ENCODE data around the gene RXFP4. TPM values are rescaled to one million over a fixed set of nuclear protein-coding genes. Genes with fewer than 3 reads are reported as not detected.

The RXFP4 gene
- total and polyA plus RNA-seq, 2 of the 13 experiments (the other 11 are each of a cell fraction or from before 2014, with no cell fraction given) = 0.38 to 1.4 TPM

DNA sequence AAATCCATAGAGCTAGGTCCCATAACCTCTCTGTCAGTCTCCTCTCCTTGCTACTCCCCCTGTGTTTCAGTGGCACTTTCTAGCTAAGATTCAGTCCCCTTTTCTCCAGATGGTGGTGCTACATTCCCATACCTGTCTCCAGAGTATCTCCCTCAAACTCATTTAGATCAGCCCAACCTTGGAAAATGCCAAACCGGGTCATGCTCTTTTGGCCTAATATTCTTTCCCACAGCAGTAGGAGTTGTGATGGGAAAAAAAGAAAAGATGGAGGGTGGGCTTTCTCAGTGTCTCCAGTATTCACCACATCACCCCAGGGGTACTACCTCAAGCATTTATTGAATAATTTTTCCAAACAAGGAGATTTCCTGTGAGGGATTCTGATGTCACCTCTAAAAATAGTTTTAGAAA, 3.2 kb upstream of the RXFP4 start (continued):
- TF ChIP-seq KLF16 (CRISPR knock-in tag; IDR thresholded peaks at IDR 0.05) (peak in 1 of 2 experiments; percentile 20; a peak in 1 of 4 replicates), JDP2 (CRISPR knock-in tag; IDR thresholded peaks at IDR 0.05; ENCODE audit: borderline replicate concordance) (no peak), RXRA (CRISPR knock-in tag; IDR thresholded peaks at IDR 0.05) (no peak), TSC22D2 (CRISPR knock-in tag; IDR thresholded peaks at IDR 0.05; ENCODE audit: borderline replicate concordance) (no peak), RAD21 (CRISPR knock-in tag; IDR thresholded peaks at IDR 0.05) (peak; percentile 87), ZNF121 (CRISPR knock-in tag; IDR thresholded peaks at IDR 0.05) (peak; percentile 72; the same call in 1 of the 2 replicates), ZNF550 (CRISPR knock-in tag; IDR thresholded peaks at IDR 0.05; ENCODE audit: borderline replicate concordance) (no peak), ZNF557 (CRISPR knock-in tag; IDR thresholded peaks at IDR 0.05) (no peak), BCL6 (CRISPR knock-in tag; IDR thresholded peaks at IDR 0.05) (no peak), TGIF2 (CRISPR knock-in tag; IDR thresholded peaks at IDR 0.05) (no peak), NR2F6 (IDR thresholded peaks at IDR 0.05) (no peak), NR2F6 (CRISPR knock-in tag; IDR thresholded peaks at IDR 0.05) (peak; percentile 30; the same call in 1 of the 2 replicates), FIP1L1 (IDR thresholded peaks at IDR 0.05; ENCODE audit: borderline replicate concordance, insufficient read depth, low read depth, low read length) (no peak), IKZF1 (IDR thresholded peaks at IDR 0.05) (no peak), ZNF792 (CRISPR knock-in tag; IDR thresholded peaks at IDR 0.05) (no peak)
- TF ChIP-seq, protein P1, sequence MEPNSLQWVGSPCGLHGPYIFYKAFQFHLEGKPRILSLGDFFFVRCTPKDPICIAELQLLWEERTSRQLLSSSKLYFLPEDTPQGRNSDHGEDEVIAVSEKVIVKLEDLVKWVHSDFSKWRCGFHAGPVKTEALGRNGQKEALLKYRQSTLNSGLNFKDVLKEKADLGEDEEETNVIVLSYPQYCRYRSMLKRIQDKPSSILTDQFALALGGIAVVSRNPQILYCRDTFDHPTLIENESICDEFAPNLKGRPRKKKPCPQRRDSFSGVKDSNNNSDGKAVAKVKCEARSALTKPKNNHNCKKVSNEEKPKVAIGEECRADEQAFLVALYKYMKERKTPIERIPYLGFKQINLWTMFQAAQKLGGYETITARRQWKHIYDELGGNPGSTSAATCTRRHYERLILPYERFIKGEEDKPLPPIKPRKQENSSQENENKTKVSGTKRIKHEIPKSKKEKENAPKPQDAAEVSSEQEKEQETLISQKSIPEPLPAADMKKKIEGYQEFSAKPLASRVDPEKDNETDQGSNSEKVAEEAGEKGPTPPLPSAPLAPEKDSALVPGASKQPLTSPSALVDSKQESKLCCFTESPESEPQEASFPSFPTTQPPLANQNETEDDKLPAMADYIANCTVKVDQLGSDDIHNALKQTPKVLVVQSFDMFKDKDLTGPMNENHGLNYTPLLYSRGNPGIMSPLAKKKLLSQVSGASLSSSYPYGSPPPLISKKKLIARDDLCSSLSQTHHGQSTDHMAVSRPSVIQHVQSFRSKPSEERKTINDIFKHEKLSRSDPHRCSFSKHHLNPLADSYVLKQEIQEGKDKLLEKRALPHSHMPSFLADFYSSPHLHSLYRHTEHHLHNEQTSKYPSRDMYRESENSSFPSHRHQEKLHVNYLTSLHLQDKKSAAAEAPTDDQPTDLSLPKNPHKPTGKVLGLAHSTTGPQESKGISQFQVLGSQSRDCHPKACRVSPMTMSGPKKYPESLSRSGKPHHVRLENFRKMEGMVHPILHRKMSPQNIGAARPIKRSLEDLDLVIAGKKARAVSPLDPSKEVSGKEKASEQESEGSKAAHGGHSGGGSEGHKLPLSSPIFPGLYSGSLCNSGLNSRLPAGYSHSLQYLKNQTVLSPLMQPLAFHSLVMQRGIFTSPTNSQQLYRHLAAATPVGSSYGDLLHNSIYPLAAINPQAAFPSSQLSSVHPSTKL (CRISPR knock-in tag; IDR thresholded peaks at IDR 0.05) = peak; percentile 27; the same call in 1 of the 2 replicates
- TF ChIP-seq, protein P2, sequence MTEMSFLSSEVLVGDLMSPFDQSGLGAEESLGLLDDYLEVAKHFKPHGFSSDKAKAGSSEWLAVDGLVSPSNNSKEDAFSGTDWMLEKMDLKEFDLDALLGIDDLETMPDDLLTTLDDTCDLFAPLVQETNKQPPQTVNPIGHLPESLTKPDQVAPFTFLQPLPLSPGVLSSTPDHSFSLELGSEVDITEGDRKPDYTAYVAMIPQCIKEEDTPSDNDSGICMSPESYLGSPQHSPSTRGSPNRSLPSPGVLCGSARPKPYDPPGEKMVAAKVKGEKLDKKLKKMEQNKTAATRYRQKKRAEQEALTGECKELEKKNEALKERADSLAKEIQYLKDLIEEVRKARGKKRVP (CRISPR knock-in tag; IDR thresholded peaks at IDR 0.05) = no peak
- TF ChIP-seq, protein P3, sequence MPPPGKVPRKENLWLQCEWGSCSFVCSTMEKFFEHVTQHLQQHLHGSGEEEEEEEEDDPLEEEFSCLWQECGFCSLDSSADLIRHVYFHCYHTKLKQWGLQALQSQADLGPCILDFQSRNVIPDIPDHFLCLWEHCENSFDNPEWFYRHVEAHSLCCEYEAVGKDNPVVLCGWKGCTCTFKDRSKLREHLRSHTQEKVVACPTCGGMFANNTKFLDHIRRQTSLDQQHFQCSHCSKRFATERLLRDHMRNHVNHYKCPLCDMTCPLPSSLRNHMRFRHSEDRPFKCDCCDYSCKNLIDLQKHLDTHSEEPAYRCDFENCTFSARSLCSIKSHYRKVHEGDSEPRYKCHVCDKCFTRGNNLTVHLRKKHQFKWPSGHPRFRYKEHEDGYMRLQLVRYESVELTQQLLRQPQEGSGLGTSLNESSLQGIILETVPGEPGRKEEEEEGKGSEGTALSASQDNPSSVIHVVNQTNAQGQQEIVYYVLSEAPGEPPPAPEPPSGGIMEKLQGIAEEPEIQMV (CRISPR knock-in tag; IDR thresholded peaks at IDR 0.05; ENCODE audit: low read depth) = no peak
- TF ChIP-seq, protein P4, sequence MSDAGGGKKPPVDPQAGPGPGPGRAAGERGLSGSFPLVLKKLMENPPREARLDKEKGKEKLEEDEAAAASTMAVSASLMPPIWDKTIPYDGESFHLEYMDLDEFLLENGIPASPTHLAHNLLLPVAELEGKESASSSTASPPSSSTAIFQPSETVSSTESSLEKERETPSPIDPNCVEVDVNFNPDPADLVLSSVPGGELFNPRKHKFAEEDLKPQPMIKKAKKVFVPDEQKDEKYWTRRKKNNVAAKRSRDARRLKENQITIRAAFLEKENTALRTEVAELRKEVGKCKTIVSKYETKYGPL (CRISPR knock-in tag; IDR thresholded peaks at IDR 0.05) = no peak
- TF ChIP-seq, protein P5, sequence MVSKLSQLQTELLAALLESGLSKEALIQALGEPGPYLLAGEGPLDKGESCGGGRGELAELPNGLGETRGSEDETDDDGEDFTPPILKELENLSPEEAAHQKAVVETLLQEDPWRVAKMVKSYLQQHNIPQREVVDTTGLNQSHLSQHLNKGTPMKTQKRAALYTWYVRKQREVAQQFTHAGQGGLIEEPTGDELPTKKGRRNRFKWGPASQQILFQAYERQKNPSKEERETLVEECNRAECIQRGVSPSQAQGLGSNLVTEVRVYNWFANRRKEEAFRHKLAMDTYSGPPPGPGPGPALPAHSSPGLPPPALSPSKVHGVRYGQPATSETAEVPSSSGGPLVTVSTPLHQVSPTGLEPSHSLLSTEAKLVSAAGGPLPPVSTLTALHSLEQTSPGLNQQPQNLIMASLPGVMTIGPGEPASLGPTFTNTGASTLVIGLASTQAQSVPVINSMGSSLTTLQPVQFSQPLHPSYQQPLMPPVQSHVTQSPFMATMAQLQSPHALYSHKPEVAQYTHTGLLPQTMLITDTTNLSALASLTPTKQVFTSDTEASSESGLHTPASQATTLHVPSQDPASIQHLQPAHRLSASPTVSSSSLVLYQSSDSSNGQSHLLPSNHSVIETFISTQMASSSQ (IDR thresholded peaks at IDR 0.05; ENCODE audit: low read depth) = no peak
- TF ChIP-seq, protein P5 (CRISPR knock-in tag; IDR thresholded peaks at IDR 0.05; ENCODE audit: borderline replicate concordance) = no peak

Measured in HepG2 (cell line).